GM18508 (cell line): Measurements from ENCODE around the gene ORAI2.
"Not testable (repeated sequence)": the region's sequence is repeated elsewhere in the genome, so short reads cannot be mapped to it uniquely, and the experiment has no call there.

Experiments used
- ATAC-seq: cut with Tn5 transposase; IDR thresholded peaks from one replicate; pipeline ENCODE4 v1.9.1; 2021; ENCODE audit warnings: moderate number of reproducible peaks; ENCODE audit not compliant: insufficient read depth, unreplicated experiment

Gene ORAI2

DNA sequence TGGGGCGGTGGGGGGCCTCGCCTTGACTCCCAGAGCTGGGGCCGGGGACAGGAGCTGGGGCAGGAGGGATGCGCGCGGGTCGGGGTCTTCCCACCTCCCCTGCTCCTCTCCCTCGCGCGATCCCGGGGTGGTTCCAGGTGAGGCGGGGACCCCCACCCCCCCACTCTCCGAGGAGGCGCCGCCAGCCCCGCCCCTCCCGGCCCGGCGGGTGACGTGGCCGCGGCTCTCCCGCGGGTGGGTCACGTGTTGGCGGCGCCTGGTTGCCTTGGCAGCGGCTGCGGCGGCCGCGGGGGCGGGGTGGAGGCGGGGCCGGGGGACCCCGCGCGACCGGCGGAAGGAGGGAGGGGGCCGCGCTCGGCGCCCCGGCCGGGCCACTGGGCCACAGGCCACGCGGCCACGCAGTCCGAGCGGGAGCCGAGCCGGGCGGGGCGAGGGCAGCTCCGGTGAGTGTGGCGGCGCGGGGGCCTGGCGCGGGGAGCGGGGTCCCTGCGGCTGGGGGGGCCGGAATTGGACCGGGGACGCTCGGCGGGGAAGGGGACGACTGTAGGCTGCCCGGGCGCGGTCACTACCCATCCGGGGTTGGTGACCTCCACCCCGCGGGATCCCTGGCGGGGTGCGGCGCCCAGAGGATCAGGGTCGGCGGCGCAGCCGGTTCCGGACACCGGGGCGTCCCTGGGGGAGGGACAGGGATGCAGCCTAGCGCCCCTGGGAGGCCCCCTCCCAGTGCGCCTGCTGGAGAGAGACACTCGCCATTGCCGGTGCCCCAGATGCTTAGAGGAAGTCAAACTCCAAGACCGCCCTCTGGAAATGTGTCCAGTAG is at the start of gene ORAI2:
TSS of gene ORAI2 (plus strand) at position 357 of the 820 bp plus-strand sequence. CDS start 5,382 bp downstream, outside the sequence.
- no peak for ATAC-seq

DNA sequence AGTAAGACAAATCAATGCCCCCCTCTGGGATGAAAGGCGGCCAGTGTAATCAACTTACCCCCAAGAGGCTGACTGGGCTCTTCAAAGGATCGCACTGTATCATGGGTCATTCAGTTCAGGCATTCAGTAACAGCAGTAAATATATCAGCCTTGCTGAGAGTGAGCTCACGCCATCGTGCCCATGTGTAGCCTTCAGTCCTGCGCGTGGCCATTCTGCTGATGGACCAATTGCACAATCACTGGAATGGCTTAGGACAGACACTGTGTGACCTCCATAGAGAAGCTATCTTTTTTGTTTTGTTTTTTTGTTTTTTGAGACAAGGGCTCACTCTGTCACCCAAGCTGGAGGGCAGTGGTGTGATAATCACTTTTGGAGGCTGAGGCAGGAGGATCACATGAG is 46.3 kb upstream of the ORAI2 start:
- ATAC-seq: no peak

DNA sequence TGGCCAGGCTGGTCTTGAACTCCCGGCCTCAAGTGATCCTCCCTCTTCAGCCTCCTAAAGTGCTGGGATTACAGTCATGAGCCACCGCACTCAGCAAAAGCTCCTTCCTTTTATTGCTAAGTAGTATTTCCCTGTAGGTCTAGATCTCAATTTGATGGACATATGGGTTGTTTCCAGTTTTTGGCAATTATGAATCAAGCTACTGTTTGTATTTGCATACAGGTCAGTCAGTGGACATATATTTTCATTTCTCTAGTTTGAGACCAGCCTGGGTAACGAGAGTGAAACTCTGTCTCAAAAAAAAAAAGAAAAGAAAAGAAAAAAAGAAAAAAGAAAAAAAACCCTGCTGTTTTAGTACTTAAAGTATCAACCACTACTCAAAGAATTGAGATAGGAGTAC is 43.6 kb upstream of the ORAI2 start:
- no peak for ATAC-seq

DNA sequence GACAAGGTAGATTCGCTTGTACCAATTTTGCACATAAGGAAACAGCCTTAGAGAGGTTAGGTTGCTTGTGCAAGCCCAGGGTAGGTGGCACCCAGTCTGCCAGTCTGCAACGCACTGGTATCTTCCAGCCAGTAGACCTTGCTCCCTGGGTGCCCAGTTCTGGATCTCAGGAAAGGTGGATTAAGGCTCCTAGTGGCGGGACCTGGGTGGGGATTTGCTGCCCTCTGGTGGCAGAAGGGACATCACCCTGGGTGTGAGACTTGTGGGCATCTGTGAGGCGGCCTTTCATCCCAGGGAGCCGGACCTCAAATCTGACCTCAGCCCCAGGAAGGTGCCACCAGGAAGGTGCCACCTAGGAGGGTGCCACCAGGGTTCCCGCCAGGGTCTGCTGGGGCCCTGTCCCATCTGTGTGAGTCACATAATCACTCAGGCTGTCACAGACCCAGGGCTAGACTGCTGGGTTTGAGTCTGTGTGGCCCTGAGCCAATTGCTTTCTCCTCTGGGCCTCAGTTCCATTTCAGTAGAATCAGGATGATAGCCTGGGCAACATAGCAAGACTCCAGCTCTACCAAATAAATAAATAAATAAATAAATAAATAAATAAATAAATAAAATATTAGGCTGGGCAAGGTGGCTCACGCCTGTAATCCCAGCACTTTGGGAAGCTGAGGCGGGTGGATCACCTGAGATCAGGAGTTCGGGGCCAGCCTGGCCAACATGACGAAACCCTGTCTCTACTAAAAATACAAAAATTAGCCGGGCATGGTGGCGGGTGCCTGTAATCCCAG is 42.5 kb upstream of the ORAI2 start:
- ATAC-seq: no peak

DNA sequence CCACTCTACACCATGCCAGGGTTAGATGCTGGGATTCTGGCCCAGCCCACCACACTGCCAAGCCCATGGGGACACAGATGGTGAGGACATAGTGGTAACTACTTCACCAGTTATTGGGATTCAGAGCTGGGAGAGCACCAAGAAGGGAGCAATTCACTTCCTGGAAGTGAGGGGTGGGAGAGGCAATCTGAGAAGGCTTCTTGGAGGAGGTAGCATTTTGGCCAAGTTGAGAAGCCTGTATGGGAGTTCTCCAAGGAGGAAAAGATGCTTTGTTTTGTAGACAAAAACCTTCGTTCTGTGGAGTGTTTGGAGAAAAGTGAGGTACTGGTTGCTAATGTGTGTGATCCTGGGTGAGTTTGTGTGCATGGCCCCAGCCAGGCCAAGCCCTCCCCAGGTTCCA is 41.0 kb upstream of the ORAI2 start:
- no peak for ATAC-seq

DNA sequence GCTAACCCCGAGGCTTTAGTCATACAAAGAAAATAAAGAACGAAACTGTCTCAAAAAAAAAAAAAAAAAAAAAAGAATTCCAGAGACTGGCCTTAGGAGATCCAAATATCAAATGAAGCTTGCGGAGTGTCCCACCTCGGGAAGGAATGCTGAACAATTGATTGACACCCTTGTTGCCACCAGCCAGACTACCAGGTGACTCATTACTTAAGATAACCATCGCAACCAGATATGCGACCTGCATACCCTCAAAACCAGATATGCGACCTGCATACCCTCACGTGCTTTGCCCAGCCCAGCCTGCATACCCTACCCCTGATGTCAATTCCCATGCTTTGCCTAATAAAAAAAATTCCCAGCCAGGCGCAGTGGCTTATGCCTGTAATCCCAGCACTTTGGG is 39.9 kb upstream of the ORAI2 start:
- ATAC-seq: no peak

DNA sequence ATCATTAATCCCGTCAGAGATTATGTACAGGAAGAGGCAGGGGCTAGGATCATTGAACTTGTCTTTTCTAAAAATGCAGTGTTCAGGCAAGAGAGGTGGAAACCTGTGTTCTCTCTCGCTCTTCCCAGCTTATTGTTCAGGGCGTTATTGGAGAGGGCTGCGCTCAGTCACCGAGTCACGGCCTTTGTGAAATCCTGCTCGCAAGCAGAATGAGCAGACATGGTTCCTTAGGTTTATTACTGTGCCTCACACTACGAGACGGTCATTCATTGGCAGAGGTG is 37.8 kb upstream of the ORAI2 start:
- ATAC-seq: no peak

DNA sequence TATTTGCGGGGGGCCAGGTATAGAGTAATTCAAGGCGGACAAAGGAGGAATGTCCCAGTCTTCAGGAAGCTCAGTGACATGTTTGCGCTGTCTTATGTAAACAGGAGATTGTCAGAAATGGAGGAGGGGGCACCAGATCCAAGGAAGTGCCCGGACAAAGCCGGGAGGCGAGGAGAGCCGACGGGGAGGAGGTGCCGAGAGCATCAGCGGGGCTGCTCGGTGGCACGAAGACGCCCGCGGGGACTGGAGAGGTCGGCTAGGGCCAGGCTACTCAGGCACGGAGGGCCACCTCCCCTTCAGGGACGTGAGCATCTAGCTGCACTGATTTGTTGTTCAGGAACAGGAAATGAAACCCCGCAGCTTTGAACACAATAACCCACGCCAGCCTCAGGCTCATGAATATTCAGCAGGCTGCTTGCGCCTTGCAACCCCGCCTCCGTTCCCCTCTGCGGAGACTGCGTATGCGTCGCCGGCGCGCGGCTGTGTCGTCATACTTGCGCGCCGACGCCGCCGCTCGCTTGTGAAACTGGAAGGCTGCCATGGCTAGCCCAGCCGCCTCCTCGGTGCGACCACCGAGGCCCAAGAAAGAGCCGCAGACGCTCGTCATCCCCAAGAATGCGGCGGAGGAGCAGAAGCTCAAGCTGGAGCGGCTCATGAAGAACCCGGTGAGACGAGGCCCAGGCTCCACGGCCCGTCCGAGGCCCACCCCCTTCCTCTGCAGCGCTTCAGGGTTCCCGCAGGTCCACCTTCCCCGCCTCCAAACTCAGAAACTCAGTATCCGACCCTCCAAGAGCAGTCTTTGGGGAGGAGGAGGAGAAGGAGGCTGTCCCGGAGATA is 37.3 kb upstream of the ORAI2 start, which contains the start of gene PRKRIP1:
TSS of gene PRKRIP1 (plus strand) at position 491 of the 837 bp plus-strand sequence. CDS start at position 540, 49 bp downstream.
- peak; percentile 92 for ATAC-seq

DNA sequence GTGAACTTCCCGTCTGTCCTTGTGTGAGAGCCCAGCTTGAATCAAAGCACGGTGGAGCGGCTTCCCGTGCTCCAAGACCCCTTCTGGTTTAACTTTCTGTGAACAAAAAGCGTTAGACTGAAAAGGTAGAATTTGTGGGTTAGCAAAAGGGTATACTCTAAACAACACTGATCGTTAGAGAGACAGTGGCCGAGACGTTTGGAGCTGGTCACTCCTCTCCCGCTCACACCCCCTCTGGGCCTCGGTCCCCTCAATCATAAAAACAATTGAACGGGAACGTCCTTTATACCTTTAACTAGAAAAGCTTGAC is 36.7 kb upstream of the ORAI2 start:
- ATAC-seq: no peak

DNA sequence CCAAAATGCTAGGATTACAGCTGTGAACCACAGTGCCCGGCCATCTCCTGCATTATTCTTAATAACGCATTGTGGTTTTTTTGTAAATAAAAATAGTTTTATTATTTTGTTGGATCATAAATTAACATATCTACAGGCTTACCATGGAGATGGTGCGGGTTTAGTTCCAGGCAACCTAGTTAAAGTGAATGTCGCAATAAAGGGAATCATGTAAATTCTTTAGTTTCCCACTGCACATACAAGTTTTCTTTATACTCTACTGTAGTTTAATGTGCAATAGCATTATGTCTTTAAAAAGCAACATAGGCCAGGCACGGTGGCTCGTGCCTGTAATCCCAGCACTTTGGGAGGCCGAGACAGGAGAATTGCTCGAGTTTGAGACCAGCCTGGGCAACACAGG is 34.8 kb upstream of the ORAI2 start:
- no peak for ATAC-seq

DNA sequence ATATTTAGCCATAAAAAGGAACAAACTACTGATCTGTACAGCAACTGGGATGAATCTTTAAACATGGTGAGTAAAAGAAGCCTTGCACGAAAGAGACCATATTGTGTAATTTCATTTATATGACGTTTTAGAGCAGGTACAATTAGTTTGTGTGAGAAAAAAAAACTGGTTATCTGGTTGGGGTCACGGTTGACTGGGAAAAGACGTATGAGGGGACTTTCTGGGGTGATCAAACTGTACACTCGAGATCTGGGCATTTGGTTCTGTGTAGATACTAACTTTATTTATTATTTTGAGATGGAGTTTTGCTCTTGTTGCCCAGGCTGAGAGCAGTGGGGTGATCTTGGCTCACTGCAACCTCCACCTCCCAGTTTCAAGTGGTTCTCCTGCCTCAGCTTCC is 33.0 kb upstream of the ORAI2 start:
- no peak for ATAC-seq

DNA sequence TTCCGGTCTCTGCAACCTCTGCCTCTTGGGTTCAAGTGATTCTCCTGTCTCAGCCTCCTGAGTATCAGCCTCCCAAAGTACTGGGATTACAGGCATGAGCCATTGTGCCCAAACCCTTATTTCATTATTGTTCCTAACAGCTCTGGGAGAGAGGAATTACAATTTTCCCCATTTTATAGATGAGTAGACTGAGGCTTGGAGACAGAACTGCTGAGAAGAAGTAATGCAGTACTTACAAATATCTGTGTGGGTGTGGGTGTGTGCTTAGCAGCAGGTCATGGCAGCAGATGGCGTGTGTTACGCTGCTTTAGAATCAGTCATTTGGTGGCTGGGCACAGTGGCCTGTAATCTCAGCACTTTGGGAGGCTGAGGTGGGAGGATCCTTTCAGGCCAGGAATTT is 29.8 kb upstream of the ORAI2 start:
- ATAC-seq: no peak

DNA sequence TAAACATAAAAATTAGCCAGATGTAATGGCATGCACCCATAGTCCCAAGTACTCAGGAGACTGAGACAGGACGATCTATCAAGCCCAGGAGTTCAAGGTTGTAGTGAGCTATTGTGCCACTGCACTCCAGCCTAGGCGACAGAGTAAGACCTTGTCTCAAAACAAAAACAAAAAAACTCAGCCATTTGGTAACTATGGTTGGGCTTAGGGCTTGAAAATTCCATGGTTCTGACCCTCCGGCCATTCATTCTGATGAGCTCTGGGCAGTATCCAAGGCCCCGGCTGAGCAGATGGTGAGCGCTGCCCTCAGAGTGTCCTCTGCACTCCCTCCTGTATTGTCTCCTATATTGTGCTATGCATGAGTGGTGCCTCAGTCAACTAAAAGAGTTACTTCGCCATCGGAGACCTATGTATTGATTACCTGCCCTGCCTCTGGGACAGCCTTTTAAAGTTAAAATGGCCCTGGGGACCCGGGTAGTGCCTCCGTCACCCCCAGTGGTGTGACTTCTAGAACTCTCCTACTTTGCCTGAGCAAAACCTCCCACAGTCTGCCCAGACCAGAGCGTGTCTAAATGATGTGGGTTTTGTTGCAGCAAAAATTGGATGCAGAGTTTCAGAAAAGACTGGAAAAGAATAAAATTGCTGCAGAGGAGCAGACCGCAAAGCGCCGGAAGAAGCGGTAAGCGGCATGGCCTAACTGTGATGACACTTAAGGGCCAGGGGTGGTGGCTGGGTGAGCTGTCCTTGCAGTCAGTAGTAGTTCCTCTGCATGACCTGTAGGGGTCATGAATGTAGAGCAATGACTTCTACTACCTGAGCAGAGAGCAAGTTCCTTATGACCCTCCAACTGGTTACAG is 29.1 kb upstream of the ORAI2 start:
- no peak for ATAC-seq

DNA sequence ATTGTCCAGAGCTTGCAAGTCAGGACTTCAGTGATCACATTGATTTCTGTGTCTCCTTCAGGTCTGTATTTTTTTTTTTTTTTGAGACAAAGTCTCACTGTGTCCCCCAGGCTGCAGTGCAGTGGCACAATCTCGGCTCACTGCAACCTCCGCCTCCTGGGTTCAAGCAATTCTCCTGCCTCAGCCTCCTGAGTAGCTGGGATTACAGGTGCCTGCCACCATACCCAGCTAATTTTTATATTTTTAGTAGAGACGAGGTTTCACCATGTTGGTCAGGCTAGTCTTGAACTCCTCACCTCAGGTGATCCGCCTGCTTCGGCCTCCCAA is 28.6 kb upstream of the ORAI2 start:
- ATAC-seq: not testable (repeated sequence)

DNA sequence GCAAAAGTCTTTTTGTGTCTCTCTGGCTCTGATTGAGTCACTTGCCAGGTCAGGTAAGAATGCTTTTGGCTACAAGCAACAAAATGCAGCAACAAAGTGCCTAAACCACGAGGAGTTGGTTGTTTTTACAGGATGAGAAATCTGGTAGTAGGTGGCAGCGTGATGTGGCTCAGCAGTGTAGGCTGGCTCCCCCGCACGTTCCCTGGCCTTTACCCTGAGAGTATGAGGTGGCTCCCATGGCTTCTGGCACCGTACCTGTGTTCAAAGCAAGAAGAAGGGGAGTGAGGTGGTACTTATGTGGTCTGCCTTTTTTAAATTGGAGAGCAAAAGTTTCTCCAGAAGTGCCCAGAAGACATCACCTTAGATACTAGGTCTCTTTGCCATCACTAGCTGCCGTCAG is 25.5 kb upstream of the ORAI2 start:
- ATAC-seq: no peak

DNA sequence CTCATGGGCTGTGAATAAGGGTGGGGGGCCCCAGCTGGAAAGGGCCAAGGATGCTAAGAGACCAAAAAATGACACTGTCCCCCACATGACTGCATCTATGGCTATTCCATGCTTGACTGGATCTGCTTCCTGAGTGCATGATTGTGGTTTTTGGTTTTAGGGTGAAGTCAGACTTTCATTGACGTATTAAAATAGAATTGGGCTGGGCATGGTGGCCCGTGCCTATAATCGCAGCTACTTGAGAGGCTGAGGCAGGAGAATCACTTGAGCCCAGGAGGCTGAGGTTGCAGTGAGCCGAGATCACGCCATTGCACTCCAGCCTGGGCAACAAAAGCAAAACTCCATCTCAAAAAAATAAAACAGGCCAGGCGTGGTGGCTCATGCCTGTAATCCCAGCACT is 24.8 kb upstream of the ORAI2 start:
- ATAC-seq: not testable (repeated sequence)

DNA sequence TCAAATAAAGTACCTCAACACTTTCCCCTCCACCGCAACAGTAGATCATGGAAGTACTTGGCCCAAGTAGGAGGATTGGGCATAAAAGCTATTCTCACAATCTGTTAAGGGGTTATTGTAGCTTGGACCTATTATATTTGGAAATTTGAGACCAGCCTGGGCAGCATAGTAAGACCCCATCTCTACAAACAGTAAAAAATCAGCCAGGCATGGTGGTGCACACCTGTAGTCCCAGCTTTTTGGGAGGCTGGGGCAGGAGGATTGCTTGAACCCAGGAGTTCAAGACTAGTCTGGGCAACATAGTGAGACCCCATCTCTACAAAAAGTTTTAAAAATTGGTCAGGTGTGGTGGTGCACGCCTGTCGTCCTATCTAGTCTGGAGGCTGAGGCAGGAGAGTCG is 24.0 kb upstream of the ORAI2 start:
- ATAC-seq: no peak

DNA sequence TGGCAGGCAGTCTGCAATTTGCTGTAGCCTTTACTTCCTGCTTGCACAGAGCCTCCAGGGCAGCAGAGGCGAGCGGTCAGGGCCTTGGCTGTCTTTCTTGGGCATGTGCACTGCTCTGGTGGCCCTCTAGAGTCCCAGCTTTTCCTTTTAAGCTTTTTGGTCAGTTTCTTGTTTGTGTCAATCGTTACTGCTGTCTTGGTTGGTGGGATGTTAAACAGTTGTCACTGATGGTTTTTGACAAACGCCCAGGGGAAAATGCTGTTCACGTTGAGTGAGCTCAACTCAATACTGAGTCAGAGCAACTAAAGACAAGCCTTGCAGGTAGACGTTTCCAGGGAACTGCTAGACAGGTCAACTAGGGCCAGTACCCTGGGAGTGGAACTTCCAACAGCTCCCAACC is 23.3 kb upstream of the ORAI2 start:
- no peak for ATAC-seq

DNA sequence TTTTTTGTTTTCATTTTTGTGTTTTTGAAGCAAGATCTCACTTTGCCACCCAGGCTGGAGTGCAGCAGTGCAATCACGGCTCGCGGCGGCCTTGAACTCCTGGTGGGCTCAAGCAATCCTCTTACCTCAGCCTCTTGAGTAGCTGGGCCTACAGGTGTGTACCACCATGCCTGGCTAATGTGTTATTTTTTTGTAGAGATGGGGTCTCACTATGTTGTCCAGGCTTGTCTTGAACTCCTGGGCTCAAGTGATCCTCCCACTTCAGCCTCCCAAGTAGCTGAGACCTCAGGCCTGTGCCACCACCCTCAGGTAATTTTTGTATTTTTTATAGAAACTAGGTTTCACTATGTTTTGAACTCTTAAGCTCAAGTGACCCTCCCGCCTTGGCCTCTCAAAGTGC is 22.5 kb upstream of the ORAI2 start:
- ATAC-seq: no peak

DNA sequence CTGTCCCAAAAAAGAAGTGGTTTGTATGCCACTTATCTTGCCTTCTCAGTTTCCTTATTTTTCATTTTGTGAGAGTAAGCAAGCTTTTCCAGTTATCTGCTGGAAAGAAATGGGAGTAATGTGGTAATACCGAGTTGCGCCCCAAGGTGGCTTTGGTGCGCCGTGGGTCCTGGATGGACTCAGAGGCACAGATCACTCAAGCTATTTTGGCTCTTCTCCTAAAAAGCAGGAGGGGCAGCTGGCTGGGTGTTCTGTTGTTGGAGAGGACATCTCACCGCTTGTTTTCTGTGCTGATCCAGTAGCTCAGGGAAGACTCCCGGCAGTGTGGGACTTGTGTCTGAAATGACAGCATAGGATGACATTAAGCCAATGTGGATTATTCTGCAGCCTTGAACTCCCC is 20.8 kb upstream of the ORAI2 start:
- no peak for ATAC-seq
